Colonic mucosa (tissue), 4 donors: ENCODE results near the gene CIPC. TPM values are rescaled to one million over a fixed set of nuclear protein-coding genes. Genes with fewer than 3 reads are reported as not detected.

Experiments
- DNase-seq: peaks from one replicate; pipeline ENCODE4 v3.0.0-alpha.2; 2020
- H3K27ac ChIP-seq: fragments of 200-600 bp; one replicate; pipeline ENCODE4 v1.8.0; 2021
- H3K27me3 ChIP-seq: fragments of 200-600 bp; one replicate; pipeline ENCODE4 v1.8.0; 2021
- H3K36me3 ChIP-seq: fragments of 200-600 bp; one replicate; pipeline ENCODE4 v1.8.0; 2021
- H3K4me1 ChIP-seq: fragments of 200-600 bp; one replicate; pipeline ENCODE4 v1.8.0; 2021; ENCODE audit warnings: mild to moderate bottlenecking
- H3K4me3 ChIP-seq: fragments of 200-600 bp; one replicate; pipeline ENCODE4 v1.8.0; 2021
- H3K9ac ChIP-seq, 2 donors: one replicate each; pipeline ENCODE4 v1.7.0; 2013; ENCODE audit warnings: control low read depth in 2 of 2, low read depth in 2 of 2, low read length in 2 of 2
- H3K9me3 ChIP-seq: fragments of 200-600 bp; one replicate; pipeline ENCODE4 v1.8.0; 2021
- intact Hi-C: fragments of 100-400 bp; cut with DNase I; formaldehyde crosslinking; loops from one replicate; pipeline ENCODE4 v1.14.1; 2022
- total RNA-seq, 2 donors: library from RNA; stranded (reverse); fragmentation: NEBNext Ultra II Directional in 1 of 2; extraction: Animal tissue kit (Norgen Biotek cat#: 25700) in 1 of 2; gene quantifications; one replicate each; pipeline ENCODE4 v1.2.1, GENCODE V29; 2021
- TF ChIP-seq, protein P1 (sequence below): fragments of 200-600 bp; IDR thresholded peaks from one replicate; pipeline ENCODE4 v1.8.0; 2022; ENCODE audit warnings: antibody characterized with exemption, mild to moderate bottlenecking
- donor health status: healthy.
- donor health status: DM: no; HTN: no; CAD: no.
- donor health status: DM: no; HTN: no; CAD: no.

CIPC gene
- total RNA-seq, 2 donors from 2014 or later: 18.2 to 38.4 TPM

DNA sequence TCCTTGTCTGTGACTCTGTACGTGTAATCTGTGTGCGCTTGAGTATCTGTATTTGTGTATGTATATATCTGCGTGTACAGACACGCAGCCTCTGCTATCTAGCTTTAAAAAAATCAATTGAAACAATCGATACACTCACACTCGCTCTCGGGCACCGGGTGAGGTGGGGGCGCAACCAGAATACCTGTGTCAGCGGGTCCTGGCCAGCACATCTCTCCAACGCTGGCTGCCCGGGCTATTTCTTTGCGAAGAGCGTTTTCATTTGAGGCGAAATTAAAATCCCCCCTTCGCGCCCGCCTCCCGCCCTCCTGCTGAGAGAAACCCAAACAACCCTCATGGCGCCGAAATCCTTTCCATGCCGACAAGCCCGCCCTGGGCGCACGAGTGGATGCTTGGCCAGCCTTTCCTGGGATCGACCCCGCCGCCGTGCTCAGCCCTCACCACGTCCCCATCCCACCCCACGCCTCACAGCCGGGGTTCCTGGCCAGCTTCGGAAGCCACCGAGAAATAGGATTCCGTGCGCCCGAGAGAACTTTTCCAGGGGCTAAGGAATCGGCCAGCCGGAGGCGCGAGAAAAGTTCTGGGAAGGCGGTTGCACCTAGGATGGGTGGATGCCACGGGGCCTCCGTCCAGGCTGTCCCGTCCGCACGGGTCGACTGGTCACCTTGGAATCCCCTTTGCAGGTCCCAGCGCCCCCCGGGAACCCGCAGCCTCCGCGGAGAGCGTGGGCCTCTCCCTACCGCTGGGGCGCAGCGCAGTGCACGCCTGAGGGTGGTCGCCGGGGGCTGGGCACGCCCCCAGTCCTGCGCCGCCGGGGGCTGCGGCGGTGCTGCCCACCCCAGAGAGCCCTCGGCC lies 42.5 kb downstream of the CIPC start:
- Histone ChIP-seq H3K36me3 (no peaks in the 10 kb centered on the region), H3K27me3 (peaks cover 46% of the 10 kb centered on the region), H3K9me3 (no peaks in the 10 kb centered on the region), H3K27ac (no peak overlapping the region), H3K9ac (no peak overlapping the region), H3K4me3 (peak overlapping the region; percentile 17), H3K4me1 (peaks cover 20% of the 10 kb centered on the region)
- TF ChIP-seq, protein P1, sequence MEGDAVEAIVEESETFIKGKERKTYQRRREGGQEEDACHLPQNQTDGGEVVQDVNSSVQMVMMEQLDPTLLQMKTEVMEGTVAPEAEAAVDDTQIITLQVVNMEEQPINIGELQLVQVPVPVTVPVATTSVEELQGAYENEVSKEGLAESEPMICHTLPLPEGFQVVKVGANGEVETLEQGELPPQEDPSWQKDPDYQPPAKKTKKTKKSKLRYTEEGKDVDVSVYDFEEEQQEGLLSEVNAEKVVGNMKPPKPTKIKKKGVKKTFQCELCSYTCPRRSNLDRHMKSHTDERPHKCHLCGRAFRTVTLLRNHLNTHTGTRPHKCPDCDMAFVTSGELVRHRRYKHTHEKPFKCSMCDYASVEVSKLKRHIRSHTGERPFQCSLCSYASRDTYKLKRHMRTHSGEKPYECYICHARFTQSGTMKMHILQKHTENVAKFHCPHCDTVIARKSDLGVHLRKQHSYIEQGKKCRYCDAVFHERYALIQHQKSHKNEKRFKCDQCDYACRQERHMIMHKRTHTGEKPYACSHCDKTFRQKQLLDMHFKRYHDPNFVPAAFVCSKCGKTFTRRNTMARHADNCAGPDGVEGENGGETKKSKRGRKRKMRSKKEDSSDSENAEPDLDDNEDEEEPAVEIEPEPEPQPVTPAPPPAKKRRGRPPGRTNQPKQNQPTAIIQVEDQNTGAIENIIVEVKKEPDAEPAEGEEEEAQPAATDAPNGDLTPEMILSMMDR: no peak
- intact Hi-C loops: no loop called here
- DNase-seq: no peak

DNA sequence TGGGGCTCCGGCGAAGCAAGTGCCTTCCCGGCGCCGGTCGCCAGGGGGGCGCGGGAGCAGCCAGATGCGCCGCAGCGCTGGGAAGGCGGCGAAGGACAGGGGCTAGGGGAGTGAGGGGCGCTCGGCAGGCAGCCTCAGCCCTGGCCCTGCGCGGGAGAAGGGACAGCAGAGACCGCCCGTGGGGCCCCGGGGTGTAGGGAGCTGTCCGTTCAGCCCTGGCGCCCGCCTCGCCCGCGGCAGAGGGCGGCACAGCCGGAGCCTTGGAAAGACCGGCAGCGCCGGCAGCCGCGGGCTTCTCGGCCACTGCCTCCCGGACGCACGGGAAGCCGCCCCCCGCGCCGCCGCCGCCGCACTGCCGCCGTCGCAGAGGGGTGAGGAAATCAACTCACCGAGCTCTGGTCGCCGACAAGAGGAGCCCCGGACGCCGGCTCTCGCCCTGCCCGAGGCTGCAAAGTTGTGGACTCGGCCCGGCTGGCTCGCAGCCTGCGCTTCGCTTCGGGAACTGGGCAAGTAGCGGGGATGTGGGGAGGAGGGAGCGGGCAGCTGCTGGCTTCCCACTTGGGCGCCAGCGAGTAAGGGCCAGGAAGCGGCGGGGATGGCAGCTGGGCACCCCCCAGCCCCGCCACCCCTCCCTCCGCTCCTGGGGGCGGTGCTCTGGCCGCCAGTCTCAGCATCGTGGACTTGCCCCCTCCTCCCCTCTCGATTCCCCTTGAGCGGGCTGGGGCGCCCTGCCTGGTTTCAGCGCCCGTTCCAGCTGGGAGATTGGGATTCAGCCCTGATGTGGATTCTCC lies 43.4 kb downstream of the CIPC start, which contains the start of gene ZDHHC22:
Gene ZDHHC22 (minus strand): TSS at position 578 of the 791 bp plus-strand sequence. CDS start 2,053 bp downstream, outside the sequence.
- intact Hi-C loops: no loop called here
- Histone ChIP-seq H3K4me1 (peaks cover 20% of the 10 kb centered on the region), H3K36me3 (no peaks in the 10 kb centered on the region), H3K4me3 (peak within 1 kb of the TSS; percentile 17), H3K9ac (no peak within 1 kb of the TSS), H3K27ac (no peak within 1 kb of the TSS), H3K27me3 (peaks cover 45% of the 10 kb centered on the region), H3K9me3 (no peaks in the 10 kb centered on the region)
- DNase-seq: no peak
- TF ChIP-seq, protein P1: peak; percentile 16

DNA sequence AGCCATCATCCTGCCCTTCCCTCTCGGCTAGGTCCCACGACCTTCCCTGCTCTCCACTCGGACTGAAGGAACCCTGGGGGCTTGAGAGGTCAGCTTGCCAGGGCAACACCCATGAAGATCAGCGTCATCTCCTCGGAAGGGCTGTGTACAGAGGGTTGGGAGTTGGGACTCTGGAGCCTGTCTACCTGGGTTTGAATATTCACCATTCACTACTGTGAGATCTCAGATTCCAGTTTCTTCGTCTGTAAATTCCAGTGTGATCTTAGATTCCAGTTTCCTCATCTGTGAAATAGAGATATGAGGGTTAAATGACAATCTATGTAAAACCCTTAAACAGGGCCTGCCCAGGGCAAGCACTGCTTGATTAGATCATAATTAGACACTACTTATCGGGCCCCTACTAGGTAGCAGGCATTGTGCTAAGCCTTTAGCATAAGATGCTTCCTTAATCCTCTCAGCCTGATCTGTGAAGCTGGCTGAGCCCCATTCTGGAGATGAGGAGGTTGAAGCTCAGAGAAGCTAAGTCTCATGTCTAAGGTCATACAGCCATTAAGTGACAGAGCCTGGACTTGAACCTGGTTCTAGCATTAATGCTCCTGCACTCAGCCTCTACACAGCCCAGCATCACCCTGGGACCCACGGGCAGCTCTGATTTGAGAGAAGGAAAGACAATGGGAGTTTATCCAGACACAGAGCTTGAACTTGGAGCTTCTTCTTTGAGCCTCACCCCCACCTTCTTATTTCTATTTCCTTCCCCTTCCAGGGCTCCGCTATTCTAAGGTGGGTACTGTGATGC lies 44.1 kb downstream of the CIPC start:
- TF ChIP-seq, protein P1: no peak
- intact Hi-C loops: no loop called here
- H3K4me1 ChIP-seq: peaks cover 20% of the 10 kb centered on the region
- no peak for DNase-seq
- H3K9me3 ChIP-seq: no peaks in the 10 kb centered on the region
- no peak overlapping the region for H3K27ac ChIP-seq
- no peak overlapping the region for H3K9ac ChIP-seq
- no peaks in the 10 kb centered on the region for H3K36me3 ChIP-seq
- H3K27me3 ChIP-seq: peaks cover 45% of the 10 kb centered on the region
- no peak overlapping the region for H3K4me3 ChIP-seq

DNA sequence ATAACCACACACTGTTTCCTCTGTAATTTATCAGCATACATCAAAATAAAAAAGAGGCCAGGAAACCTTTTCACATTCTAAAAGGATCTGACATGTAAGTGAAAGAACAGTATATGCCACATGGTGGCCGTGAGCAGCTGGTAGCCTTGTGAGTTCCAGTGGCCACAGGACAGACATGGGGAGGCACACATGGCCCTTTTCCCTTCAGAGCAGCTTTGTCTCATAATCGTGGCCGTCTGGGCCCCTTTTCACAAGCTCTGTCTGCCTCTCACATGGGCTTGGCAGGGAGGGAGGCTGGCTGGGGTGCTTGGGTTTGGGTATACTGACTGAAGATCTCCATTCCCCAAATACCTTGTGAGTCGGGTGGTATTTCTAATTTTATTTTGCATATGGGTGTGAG lies 45.0 kb downstream of the CIPC start:
- DNase-seq: no peak
- no peaks in the 10 kb centered on the region for H3K9me3 ChIP-seq
- peaks cover 20% of the 10 kb centered on the region for H3K4me1 ChIP-seq
- no peaks in the 10 kb centered on the region for H3K36me3 ChIP-seq
- H3K27me3 ChIP-seq: peaks cover 45% of the 10 kb centered on the region
- TF ChIP-seq, protein P1: no peak
- no peak overlapping the region for H3K9ac ChIP-seq
- H3K27ac ChIP-seq: no peak overlapping the region
- intact Hi-C loops: no loop called here
- no peak overlapping the region for H3K4me3 ChIP-seq
